Body of pancreas (tissue), 4 donors: Measurements from ENCODE around the gene HES7. TPM values are rescaled to one million over a fixed set of nuclear protein-coding genes. Genes with fewer than 3 reads are reported as not detected.

Source experiments
- ATAC-seq: fragments of 150-250 bp; one replicate; pipeline ENCODE4 v1.9.1; 2016
- DNase-seq, 4 donors: peaks; one replicate each; pipeline ENCODE4 v3.0.0-alpha.2; 2019
- H3K27ac ChIP-seq, 4 donors: fragments of 200-600 bp; sonication (generic); 1 replicate in 3 of 4; 2 replicates in 1 of 4; pipeline versions ENCODE4 v1.5.1 to v1.6.1; 2016 to 2019; ENCODE audit warnings: mild to moderate bottlenecking in 1 of 4, mixed read lengths in 1 of 4, moderate library complexity in 1 of 4
- H3K27me3 ChIP-seq, 2 donors: fragments of 200-600 bp; sonication (generic); one replicate each; pipeline ENCODE4 v1.6.0; 2016; ENCODE audit warnings: mild to moderate bottlenecking in 1 of 2
- H3K36me3 ChIP-seq, 2 donors: fragments of 200-600 bp; sonication (generic); replicated peaks in 1 of 2; 2 replicates each; pipeline ENCODE4 v1.5.1; 2016; ENCODE audit warnings: low read depth in 2 of 2; ENCODE audit not compliant: insufficient read depth in 1 of 2
- H3K4me1 ChIP-seq: fragments of 200-600 bp; sonication (generic); one replicate; pipeline ENCODE4 v1.6.0; 2016
- H3K4me3 ChIP-seq, 2 donors: fragments of 200-600 bp; sonication (generic); 1 replicate in 1 of 2; 2 replicates in 1 of 2; pipeline ENCODE4 v1.5.1; 2016 to 2019
- H3K9me3 ChIP-seq, 3 donors: fragments of 200-600 bp; sonication (generic); 1 replicate in 2 of 3; 2 replicates in 1 of 3; pipeline ENCODE4 v1.5.1; 2016
- CTCF ChIP-seq, 7 experiments: fragments of 450-650 bp in 4 of 7; fragments of 200-600 bp in 3 of 7; sonication (generic) in 3 of 7; IDR thresholded peaks; one replicate each; pipeline ENCODE4 v1.5.1; 2016 to 2019; ENCODE audit warnings: antibody characterized with exemption in 7 of 7
- POLR2A ChIP-seq, 3 donors: fragments of 450-650 bp; IDR thresholded peaks; one replicate each; pipeline ENCODE4 v1.6.1; 2016; ENCODE audit warnings: antibody characterized with exemption in 3 of 3, mild to moderate bottlenecking in 2 of 3
- WGBS, 2 donors: methylation state at CpG; one replicate each; pipeline ENCODE4 v1.1.5; 2017; 5-methylcytosine and 5-hydroxymethylcytosine counted together
- intact Hi-C: fragments of 100-400 bp; cut with DNase I; formaldehyde crosslinking; loops from one replicate; pipeline ENCODE4 v1.15.1; 2023
- total RNA-seq, 2 donors: library from RNA; depleted of rRNA; stranded (reverse); fragments of >200 nt; gene quantifications; one replicate each; pipeline ENCODE4 v1.1.0, GENCODE V29; 2016

HES7 gene
- total RNA-seq, 2 donors from 2014 or later, result not detected

DNA sequence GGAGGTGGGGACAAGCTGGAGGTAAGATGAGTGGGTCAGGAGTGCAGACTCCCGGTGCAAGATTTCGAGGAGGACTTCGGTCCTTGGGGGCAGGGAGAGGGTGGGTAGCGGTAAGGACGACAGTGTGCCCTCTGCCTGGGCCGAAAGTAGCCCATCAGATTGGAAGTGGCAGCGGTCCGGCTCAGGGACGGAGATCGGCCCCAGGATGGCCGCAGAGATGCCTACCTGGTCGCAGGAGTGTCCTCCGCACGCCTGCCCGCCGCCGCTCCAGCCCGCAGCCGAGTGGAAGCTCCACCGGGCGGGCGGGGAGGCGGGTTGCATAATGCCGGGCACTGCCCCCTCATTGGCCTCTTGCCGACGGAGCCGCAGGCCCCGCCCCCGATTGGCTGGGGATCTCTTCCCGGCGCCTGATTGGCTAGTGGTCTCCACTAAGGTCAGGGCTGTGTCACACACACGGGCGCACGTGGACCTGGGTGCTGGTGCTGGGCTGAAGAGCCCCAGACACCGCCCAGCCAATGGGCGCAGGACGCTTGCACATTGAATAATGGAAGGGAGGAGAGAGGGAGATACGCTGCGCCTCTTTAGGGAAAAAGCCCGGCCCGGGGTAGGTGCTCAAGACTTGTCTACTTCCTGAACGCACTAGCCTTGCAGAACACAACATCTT is 28.3 kb upstream of the HES7 start, which contains the start of gene PER1:
TSS of gene PER1 (minus strand) at position 293 of the 664 bp plus-strand sequence. CDS start 1,698 bp downstream, outside the sequence.
- Histone ChIP-seq H3K27me3 (no peaks in the 10 kb centered on the region), H3K4me3 (peak within 1 kb of the TSS; percentile 25 to 61), H3K9me3 (no peaks in the 10 kb centered on the region), H3K36me3 (peaks cover 26 to 27% of the 10 kb centered on the region in 2 donors), H3K27ac (peak within 1 kb of the TSS; percentile 99 to 100 (median 100)), H3K4me1 (peaks cover 62% of the 10 kb centered on the region)
- peak; percentile 33 for ATAC-seq
- WGBS, 2 donors, result 5 to 17% methylated on average over 12 to 40 of the region's 42 CpGs
- peak in 1 of 7 experiments; percentile 4 for TF ChIP-seq CTCF (IDR thresholded peaks at IDR 0.05)
- peak in 1 of 3 donors; percentile 98 for TF ChIP-seq POLR2A (IDR thresholded peaks at IDR 0.05)
- intact Hi-C loops, result no loop called here
- DNase-seq, result peak; percentile 97 to 98 (median 98)

DNA sequence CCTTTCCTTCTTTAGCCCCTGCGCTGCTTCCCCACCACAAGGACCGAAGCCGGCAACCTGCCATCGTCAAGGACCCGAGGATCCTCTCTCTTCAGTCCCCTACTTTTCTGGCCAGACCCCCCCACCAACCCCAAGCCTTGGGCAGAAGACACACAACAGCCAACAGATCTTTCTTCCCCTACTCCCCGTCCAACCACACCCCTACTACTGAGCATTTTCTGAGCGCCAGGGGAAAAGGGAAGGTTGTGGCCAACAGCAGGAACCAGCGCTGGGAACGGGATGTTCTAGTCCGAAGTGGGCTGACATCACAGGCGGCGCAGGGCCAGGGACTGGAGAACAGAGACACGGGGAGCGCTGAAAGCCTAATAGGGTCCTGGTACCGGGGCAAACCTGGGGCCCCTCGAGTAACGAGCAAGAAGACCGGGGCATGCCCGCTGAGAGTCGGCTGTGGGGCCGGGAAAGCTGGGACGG is 27.8 kb upstream of the HES7 start:
- WGBS, 2 donors, result 12 to 27% methylated on average over 22 of the region's 22 CpGs
- Histone ChIP-seq H3K9me3 (no peaks in the 10 kb centered on the region), H3K4me1 (peaks cover 58% of the 10 kb centered on the region), H3K27ac (peak overlapping the region; percentile 99 to 100 (median 100)), H3K4me3 (peak overlapping the region; percentile 25 to 61), H3K36me3 (peaks cover 31 to 33% of the 10 kb centered on the region in 2 donors), H3K27me3 (no peaks in the 10 kb centered on the region)
- DNase-seq, result peak; percentile 88 to 95 (median 92)
- intact Hi-C loops, result no loop called here
- TF ChIP-seq POLR2A (IDR thresholded peaks at IDR 0.05) (peak in 1 of 3 donors; percentile 60), CTCF (IDR thresholded peaks at IDR 0.05) (no peak)
- ATAC-seq, result peak; percentile 2

GRCh38 chr17:8151120-8151640 is 27.3 kb upstream of the HES7 start:
- TF ChIP-seq CTCF (IDR thresholded peaks at IDR 0.05) (peak in 1 of 7 experiments; percentile 17), POLR2A (IDR thresholded peaks at IDR 0.05) (no peak)
- Histone ChIP-seq H3K4me1 (peaks cover 58% of the 10 kb centered on the region), H3K9me3 (no peaks in the 10 kb centered on the region), H3K27me3 (no peaks in the 10 kb centered on the region), H3K4me3 (peak overlapping the region; percentile 25 to 61), H3K27ac (peak overlapping the region; percentile 99 to 100 (median 100)), H3K36me3 (peaks cover 36 to 37% of the 10 kb centered on the region in 2 donors)
- WGBS, 2 donors, result 12 to 32% methylated on average over 9 to 37 of the region's 38 CpGs
- DNase-seq, result peak; percentile 75 to 89 (median 83)
- no peak for ATAC-seq
- intact Hi-C loops, result no loop called here

- DNase-seq (peak in 2 of 4 donors; percentile 18 to 31), ATAC-seq (no peak)
- Histone ChIP-seq H3K9me3 (no peaks in the 10 kb centered on the region), H3K36me3 (peaks cover 43 to 44% of the 10 kb centered on the region in 2 donors), H3K27me3 (no peaks in the 10 kb centered on the region), H3K27ac (peak overlapping the region; percentile 99 to 100 (median 100)), H3K4me3 (no peak overlapping the region), H3K4me1 (peaks cover 58% of the 10 kb centered on the region)
- TF ChIP-seq POLR2A (IDR thresholded peaks at IDR 0.05), result no peak
- no peak for TF ChIP-seq CTCF (IDR thresholded peaks at IDR 0.05)
- WGBS, 2 donors, result 80 to 84% methylated on average over 7 to 18 of the region's 18 CpGs
- intact Hi-C loops, result no loop called here
Measured at GRCh38 chr17:8150194-8151119, 26.6 kb upstream of the HES7 start.
